Suprapubic skin (tissue), 4 donors: ENCODE measurements around the gene BBS12. TPM values are rescaled to one million over a fixed set of nuclear protein-coding genes. Genes with fewer than 3 reads are reported as not detected.

Source experiments
- DNase-seq, 2 donors: peaks; one replicate each; pipeline ENCODE4 v3.0.0-alpha.2; 2019; ENCODE audit warnings: low spot score in 2 of 2
- H3K27ac ChIP-seq: fragments of 200-600 bp; sonication (generic); one replicate; pipeline ENCODE4 v1.5.1; 2019
- H3K27me3 ChIP-seq: fragments of 200-600 bp; sonication (generic); one replicate; pipeline ENCODE4 v1.5.1; 2019
- H3K36me3 ChIP-seq: fragments of 200-600 bp; sonication (generic); one replicate; pipeline ENCODE4 v1.5.1; 2019
- H3K4me1 ChIP-seq: fragments of 200-600 bp; sonication (generic); one replicate; pipeline ENCODE4 v1.5.1; 2019
- H3K4me3 ChIP-seq: fragments of 200-600 bp; sonication (generic); one replicate; pipeline ENCODE4 v1.5.1; 2019; ENCODE audit warnings: mild to moderate bottlenecking
- H3K9me3 ChIP-seq: fragments of 200-600 bp; sonication (generic); one replicate; pipeline ENCODE4 v1.5.1; 2019
- CTCF ChIP-seq, 2 donors: fragments of 200-600 bp in 1 of 2; fragments of 450-650 bp in 1 of 2; sonication (generic) in 1 of 2; IDR thresholded peaks; one replicate each; pipeline ENCODE4 v1.5.1; 2016 to 2019; ENCODE audit warnings: antibody characterized with exemption in 2 of 2, mild to moderate bottlenecking in 1 of 2, moderate library complexity in 1 of 2
- EP300 ChIP-seq: sonication (generic); formaldehyde crosslinking; IDR thresholded peaks from one replicate; pipeline ENCODE4 v1.6.1; 2017; ENCODE audit warnings: antibody characterized with exemption
- POLR2A ChIP-seq, 2 donors: fragments of 450-650 bp; IDR thresholded peaks; one replicate each; pipeline ENCODE4 v1.6.1; 2017; ENCODE audit warnings: antibody characterized with exemption in 2 of 2, mild to moderate bottlenecking in 2 of 2, moderate library complexity in 2 of 2
- POLR2AphosphoS5 ChIP-seq, 3 donors: sonication (generic); formaldehyde crosslinking; IDR thresholded peaks; one replicate each; pipeline ENCODE4 v1.6.1; 2017; ENCODE audit warnings: antibody characterized with exemption in 3 of 3
- WGBS: methylation state at CpG from one replicate; pipeline ENCODE4 v1.1.5; 2018; 5-methylcytosine and 5-hydroxymethylcytosine counted together
- total RNA-seq, 4 donors: library from RNA; depleted of rRNA; stranded (reverse); fragments of >200 nt; gene quantifications; one replicate each; pipeline ENCODE4 v1.1.0, GENCODE V29; 2016

Gene BBS12
- total RNA-seq, 4 donors from 2014 or later, result 0.70 to 1.9 (median 0.92) TPM

DNA sequence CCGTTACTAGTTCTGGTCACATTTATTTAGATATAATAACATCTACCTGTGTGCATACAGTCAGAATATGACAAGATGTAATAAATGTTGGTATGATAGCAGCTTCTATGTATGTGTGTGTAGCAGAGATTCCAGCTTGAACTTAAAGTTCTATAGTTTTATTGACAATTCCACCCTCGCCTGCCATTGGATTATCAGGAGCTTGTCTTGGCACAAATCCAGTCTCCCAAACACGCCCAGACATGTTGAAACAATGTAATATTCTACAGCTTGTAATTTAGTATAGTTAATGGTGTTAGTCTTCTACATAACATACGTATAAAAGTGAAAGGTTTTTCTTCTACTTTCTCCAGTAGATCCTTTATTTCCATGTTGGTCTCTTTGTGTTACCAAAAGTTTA is 44.4 kb downstream of the BBS12 start:
- no peaks in the 10 kb centered on the region for H3K36me3 ChIP-seq
- DNase-seq, result no peak
- no peaks in the 10 kb centered on the region for H3K4me1 ChIP-seq
- WGBS, result 51% methylated on average over 4 of the region's 4 CpGs
- TF ChIP-seq POLR2AphosphoS5 (IDR thresholded peaks at IDR 0.05) (no peak), CTCF (IDR thresholded peaks at IDR 0.05) (no peak), EP300 (no peak), POLR2A (IDR thresholded peaks at IDR 0.05) (no peak)
- no peaks in the 10 kb centered on the region for H3K27me3 ChIP-seq
- H3K27ac ChIP-seq, result no peak overlapping the region
- no peak overlapping the region for H3K4me3 ChIP-seq
- no peaks in the 10 kb centered on the region for H3K9me3 ChIP-seq

GRCh38 chr4:122777846-122778673 is 45.6 kb downstream of the BBS12 start:
- H3K4me3 ChIP-seq, result no peak overlapping the region
- H3K9me3 ChIP-seq, result no peaks in the 10 kb centered on the region
- H3K27ac ChIP-seq, result no peak overlapping the region
- H3K27me3 ChIP-seq, result no peaks in the 10 kb centered on the region
- no peak for DNase-seq
- H3K36me3 ChIP-seq, result no peaks in the 10 kb centered on the region
- H3K4me1 ChIP-seq, result peaks cover 2% of the 10 kb centered on the region
- no peak for TF ChIP-seq POLR2A (IDR thresholded peaks at IDR 0.05)
- TF ChIP-seq POLR2AphosphoS5 (IDR thresholded peaks at IDR 0.05), result no peak
- TF ChIP-seq CTCF (IDR thresholded peaks at IDR 0.05), result no peak
- TF ChIP-seq EP300, result no peak
- 95% methylated on average over 7 of the region's 7 CpGs for WGBS

DNA sequence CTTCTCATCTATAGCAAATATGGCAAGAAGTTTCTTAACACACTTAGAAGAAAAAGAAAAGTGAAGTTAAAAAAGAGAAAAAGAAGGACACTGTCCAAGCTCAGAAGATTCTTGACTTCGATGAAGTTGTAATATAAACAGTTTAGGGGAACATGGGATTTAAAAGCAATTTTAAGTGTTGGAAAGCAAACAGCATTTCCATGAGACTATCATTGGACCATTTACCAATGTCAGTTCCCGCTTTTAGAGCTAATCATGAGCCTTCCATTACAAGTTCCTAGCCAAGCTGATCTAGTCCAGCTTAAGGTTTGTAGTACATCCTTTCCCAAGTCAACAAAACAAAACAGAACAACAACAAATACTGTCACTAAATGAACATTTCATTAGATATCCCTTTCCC is 49.0 kb downstream of the BBS12 start:
- no peaks in the 10 kb centered on the region for H3K36me3 ChIP-seq
- no peak overlapping the region for H3K4me3 ChIP-seq
- no peaks in the 10 kb centered on the region for H3K9me3 ChIP-seq
- peaks cover 15% of the 10 kb centered on the region for H3K4me1 ChIP-seq
- TF ChIP-seq POLR2AphosphoS5 (IDR thresholded peaks at IDR 0.05) (no peak), CTCF (IDR thresholded peaks at IDR 0.05) (no peak), POLR2A (IDR thresholded peaks at IDR 0.05) (no peak), EP300 (no peak)
- no peaks in the 10 kb centered on the region for H3K27me3 ChIP-seq
- no peak overlapping the region for H3K27ac ChIP-seq
- DNase-seq, result no peak
- 75% methylated on average over 2 of the region's 2 CpGs for WGBS

- no peak for TF ChIP-seq POLR2AphosphoS5 (IDR thresholded peaks at IDR 0.05)
- TF ChIP-seq EP300, result no peak
- TF ChIP-seq POLR2A (IDR thresholded peaks at IDR 0.05), result no peak
- TF ChIP-seq CTCF (IDR thresholded peaks at IDR 0.05), result no peak
- no peaks in the 10 kb centered on the region for H3K36me3 ChIP-seq
- peaks cover 15% of the 10 kb centered on the region for H3K4me1 ChIP-seq
- no peak overlapping the region for H3K4me3 ChIP-seq
- H3K9me3 ChIP-seq, result no peaks in the 10 kb centered on the region
- WGBS, result 27% methylated on average over 6 of the region's 6 CpGs
- no peak overlapping the region for H3K27ac ChIP-seq
- DNase-seq, result no peak
- H3K27me3 ChIP-seq, result no peaks in the 10 kb centered on the region
Observed at GRCh38 chr4:122783301-122784215, 51.1 kb downstream of the BBS12 start.

DNA sequence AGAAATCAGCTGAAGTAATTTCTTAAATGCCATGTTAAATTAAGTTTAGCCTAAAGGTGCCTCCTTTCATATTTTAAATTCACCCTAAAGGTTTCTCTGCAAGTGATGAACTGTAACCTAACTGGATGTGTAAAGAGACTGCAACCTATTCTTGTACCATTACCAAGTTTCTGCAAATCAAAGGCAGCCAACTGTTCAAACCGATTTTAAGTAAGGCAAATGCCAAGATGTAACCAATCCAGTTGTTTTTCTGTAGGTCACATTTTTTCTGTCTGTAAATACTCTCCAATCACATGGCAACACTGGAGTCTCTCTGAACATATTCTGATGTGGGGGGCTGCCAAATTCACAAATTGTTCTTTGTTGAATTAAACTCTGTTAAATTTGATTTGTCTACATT is 51.8 kb downstream of the BBS12 start:
- TF ChIP-seq EP300, result no peak
- TF ChIP-seq CTCF (IDR thresholded peaks at IDR 0.05), result no peak
- no peak for TF ChIP-seq POLR2A (IDR thresholded peaks at IDR 0.05)
- TF ChIP-seq POLR2AphosphoS5 (IDR thresholded peaks at IDR 0.05), result no peak
- Histone ChIP-seq H3K4me1 (peaks cover 15% of the 10 kb centered on the region), H3K27ac (no peak overlapping the region), H3K27me3 (no peaks in the 10 kb centered on the region), H3K4me3 (no peak overlapping the region), H3K9me3 (no peaks in the 10 kb centered on the region), H3K36me3 (no peaks in the 10 kb centered on the region)
- DNase-seq, result no peak
- 17% methylated on average over 1 of the region's 1 CpG for WGBS
